NCI-H187 (cell line): ENCODE results near the gene UBE4A.
A peak's percentile ranks its signal among the peaks of the same experiment; 100 is the strongest.

ENCODE experiments used
- DNase-seq, 2 experiments: peaks; one replicate each; lab custom pipeline; 2025; lab: John Stamatoyannopoulos, UW

The UBE4A gene

GRCh38 chr11:118342503-118343161, 16.8 kb upstream of the UBE4A start, which contains the start of gene CD3D:
Gene CD3D (minus strand): TSS chr11:118342705. CDS start chr11:118342607, 98 bp downstream.
- DNase-seq: no peak

- no peak for DNase-seq
Measured at GRCh38 chr11:118343248-118343647, 16.2 kb upstream of the UBE4A start.

DNA sequence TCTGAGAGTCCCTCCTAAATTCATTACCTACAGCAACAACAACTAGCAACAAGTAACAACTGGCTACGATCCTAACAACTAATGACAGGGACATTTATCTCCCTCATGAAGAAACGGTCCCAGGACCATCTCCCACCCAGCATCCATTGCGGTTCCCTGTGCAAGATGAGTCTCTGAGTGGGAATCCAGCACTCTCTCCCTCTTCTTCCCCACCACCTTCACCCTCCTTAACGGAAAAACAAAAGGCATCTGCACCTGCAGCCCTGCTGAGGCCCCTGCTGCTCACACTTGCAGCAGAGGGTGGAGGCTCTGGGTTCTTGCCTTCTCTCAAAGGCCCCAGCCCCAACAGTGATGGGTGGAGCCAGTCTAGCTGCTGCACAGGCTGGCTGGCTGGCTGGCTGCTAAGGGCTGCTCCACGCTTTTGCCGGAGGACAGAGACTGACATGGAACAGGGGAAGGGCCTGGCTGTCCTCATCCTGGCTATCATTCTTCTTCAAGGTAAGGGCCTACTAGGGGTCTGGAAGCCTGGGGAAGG, 15.4 kb upstream of the UBE4A start, which contains the start of gene CD3G:
CD3G (plus strand) TSS at position 364 of the 535 bp plus-strand sequence; CDS start at position 444, 80 bp downstream.
- no peak for DNase-seq

DNA sequence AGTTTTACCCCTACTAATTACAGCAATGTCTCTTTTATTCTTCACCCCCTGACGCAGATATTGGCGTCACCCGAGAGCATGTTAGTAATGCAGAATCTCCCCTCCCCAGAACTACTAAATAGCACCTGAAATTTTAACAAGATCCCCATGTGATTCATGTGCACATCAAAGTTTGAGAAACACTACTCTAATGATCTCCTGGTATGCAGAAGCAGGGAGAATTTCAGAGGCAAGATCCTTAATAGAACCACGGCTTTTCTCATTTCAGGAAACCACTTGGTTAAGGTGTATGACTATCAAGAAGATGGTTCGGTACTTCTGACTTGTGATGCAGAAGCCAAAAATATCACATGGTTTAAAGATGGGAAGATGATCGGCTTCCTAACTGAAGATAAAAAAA, 9.9 kb upstream of the UBE4A start:
- DNase-seq: no peak

DNA sequence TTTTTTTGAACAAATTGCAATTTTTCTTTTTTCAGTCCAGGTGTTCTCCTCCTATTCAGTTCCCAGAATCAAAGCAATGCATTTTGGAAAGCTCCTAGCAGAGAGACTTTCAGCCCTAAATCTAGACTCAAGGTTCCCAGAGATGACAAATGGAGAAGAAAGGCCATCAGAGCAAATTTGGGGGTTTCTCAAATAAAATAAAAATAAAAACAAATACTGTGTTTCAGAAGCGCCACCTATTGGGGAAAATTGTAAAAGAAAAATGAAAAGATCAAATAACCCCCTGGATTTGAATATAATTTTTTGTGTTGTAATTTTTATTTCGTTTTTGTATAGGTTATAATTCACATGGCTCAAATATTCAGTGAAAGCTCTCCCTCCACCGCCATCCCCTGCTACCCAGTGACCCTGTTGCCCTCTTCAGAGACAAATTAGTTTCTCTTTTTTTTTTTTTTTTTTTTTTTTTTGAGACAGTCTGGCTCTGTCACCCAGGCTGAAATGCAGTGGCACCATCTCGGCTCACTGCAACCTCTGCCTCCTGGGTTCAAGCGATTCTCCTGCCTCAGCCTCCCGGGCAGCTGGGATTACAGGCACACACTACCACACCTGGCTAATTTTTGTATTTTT, 6.2 kb upstream of the UBE4A start:
- DNase-seq: no peak

- DNase-seq: no peak
Measured at GRCh38 chr11:118358071-118358470, 1.3 kb upstream of the UBE4A start.

GRCh38 chr11:118364956-118365615, 5.7 kb downstream of the UBE4A start:
- no peak for DNase-seq

DNA sequence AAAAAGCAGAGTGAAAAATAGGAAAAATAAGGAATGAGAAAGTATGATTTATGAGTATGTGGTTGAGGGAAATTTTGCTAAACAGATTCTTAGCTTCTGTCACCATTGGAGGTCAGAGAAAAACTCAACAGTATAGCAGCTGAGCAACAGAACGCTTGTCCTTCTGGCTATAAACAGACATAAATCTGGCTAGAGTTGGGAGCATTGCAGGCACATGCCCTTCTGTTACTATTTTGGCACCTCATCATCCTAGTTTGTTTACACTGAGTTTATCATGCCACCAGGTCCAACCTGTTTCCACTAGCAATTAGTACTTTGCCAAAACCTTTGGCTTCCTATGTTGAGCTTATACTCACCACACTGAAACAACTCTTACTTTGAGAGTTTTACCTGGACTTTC, 6.9 kb downstream of the UBE4A start:
- DNase-seq: no peak

DNA sequence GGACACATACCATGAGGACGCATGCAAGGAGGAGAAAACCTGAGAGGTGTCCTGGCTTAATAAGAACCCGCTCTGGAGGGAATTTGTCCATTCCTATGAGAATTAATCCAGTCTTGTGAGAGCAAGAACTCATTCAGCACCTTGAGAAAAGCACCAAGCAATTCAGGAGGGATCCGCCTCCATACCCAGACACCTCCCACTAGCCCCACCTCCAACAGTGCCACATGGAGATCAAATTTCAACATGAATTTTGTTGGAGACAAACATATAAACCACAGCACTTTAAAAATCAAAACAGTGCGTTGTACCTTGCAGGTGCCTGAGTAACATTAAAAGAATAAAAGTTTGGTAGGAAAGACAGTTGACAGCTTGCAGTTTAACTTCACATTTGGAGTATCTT, 11.4 kb downstream of the UBE4A start:
- DNase-seq: no peak

GRCh38 chr11:118373263-118373662, 13.9 kb downstream of the UBE4A start:
- DNase-seq: no peak

DNA sequence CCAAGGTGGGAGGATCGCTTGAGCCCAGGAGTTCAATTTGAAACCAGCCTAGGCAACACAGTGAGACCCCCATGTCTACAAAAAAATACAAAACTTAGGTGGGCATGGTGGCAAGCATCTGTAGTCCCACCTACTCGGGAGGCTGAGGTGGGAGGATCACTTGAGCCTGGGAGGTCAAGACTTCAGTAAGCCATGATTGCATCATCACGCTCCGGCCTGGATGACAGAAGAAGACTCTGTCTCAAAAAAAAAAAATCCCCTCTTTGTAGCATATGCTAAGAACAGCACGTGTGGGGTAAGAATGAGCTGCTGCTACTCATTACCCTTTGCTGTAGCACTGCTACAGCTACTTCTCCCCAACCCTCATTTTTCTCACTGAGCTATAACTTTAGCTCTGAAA, 14.5 kb downstream of the UBE4A start:
- no peak for DNase-seq

DNA sequence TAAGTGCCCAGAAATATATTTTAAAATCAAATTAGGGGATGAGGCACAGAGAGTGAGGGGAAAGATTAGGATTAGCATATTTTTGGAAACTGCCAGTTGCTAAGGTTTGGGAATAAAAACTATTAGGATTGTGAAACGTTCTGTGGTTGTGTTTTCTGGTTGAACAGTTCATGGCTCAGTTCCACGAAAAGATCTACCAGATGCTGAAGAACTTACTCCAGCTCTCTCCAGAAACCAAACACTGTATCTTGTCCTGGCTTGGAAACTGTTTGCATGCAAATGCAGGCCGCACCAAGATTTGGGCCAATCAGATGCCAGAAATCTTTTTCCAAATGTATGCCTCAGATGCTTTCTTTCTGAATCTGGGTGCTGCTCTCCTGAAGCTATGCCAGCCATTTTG, 15.3 kb downstream of the UBE4A start:
- DNase-seq: no peak

- DNase-seq: no peak
Measured at GRCh38 chr11:118375978-118376377, 16.6 kb downstream of the UBE4A start.

GRCh38 chr11:118379497-118379896, 20.1 kb downstream of the UBE4A start:
- DNase-seq: no peak

- no peak for DNase-seq
Measured at GRCh38 chr11:118380571-118380970, 21.2 kb downstream of the UBE4A start.

DNA sequence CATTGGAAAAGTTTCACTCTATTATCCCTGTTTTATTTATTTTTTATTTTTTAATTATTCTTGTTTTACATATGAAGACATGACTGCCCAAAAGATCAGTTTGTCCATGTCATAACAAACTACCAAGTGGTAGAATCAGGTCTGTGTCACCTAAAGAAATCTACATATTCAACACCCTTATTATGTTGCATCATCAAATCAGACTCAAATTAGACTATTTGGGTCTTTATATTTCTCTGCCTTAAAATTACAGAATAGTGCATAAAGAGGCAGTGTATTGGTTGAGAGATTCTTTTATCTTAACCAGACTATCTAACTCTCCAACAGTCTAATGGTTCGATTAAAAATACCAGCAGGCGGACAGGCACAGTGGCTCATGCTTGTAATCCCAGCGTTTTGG, 23.6 kb downstream of the UBE4A start:
- DNase-seq: no peak

DNA sequence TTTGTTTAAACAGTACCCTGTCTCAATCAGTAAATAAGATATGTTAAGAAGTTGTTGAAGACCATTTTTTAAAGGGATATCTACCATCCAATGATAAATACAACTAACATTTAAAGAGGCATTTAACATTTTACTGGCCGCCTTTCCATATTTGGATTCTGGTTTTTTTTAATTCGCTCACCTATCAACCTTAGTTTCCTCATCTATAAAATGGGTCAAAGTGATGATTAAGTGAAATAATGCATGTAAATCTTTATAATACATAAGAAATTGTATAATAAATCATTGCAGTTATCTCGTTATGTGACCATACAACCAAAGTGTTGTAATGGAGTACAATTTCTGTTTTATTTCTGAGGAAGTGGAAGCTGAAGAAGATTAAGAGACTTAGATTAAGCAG, 24.3 kb downstream of the UBE4A start:
- DNase-seq: no peak

DNA sequence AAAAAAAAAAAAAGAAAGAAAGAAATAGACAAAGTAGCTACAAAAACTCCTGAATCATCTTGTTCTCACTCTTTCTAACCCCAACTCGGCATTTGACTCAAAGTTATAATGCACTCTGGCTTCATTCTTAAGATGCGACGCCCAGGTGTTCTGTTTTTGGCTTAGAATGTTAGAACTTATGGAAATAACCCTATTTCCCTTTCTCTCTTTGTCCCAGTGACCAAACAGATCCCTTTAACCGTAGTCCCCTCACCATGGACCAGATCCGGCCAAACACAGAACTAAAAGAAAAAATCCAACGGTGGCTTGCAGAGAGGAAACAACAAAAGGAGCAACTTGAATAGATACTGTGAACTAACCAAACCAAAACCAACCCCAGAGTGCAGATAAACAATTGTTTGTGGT, 36.7 kb downstream of the UBE4A start:
- DNase-seq: no peak

- DNase-seq: no peak
Measured at GRCh38 chr11:118397448-118397847, 38.0 kb downstream of the UBE4A start.

DNA sequence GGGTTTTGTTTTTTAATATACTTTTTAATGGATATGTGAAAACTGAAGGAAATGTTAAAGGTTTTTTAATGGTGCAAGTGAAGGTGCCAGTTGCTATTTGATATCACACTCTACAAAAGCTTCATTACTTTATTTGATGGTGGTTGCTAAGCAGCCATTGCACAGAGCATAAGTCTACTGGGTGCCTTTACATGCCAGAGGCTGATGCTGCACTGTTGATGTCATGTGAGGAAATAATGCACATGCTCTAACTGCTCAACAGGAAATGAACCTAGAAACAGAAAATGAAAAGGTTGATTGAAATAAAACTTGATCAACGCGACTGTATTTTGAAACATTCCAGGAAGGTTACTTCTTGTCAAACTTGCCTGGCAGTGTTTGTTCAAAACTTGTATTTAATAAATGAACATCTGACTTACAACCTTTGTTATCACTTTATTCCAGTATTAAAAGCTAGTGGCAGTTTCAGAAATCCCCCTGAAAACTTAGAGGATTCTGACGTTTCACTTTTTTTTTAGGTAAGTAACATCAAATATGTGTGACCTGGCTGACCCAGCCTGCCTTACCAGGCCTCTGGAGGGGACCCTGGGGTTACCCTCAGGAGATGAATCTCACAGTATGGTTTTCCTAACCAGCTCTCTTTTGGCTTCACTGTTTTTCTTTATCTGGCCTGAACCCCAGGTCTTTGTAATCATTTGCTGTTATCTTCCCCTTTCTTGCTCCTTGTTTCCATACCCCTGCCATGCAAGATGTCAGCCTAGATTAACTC, 39.6 kb downstream of the UBE4A start:
- no peak for DNase-seq

- peak; percentile 83 to 91 for DNase-seq
Measured at GRCh38 chr11:118401151-118401879, 41.9 kb downstream of the UBE4A start, which contains the start of gene ATP5MG. Gene ATP5MG (plus strand): TSS chr11:118401606. CDS start chr11:118401666, 60 bp downstream.
